PC-3 (cell line): ENCODE results near the gene KRTAP4-16. TPM values are rescaled to one million over a fixed set of nuclear protein-coding genes. Genes with fewer than 3 reads are reported as not detected.
A peak's percentile ranks its signal among the peaks of the same experiment; 100 is the strongest.
"Not testable (repeated sequence)": the region's sequence is repeated elsewhere in the genome, so short reads cannot be mapped to it uniquely, and the experiment has no call there.

Experiments used
- ATAC-seq: fragments of 200-7000 bp; cut with Tn5 transposase; 2 replicates; pipeline ENCODE4 v1.9.1; 2020; ENCODE audit warnings: mild to moderate bottlenecking, moderate library complexity
- BruUV-seq: library from RNA; stranded (reverse); fragments of 400-500 nt; replicated peaks from 2 replicates; lab custom pipeline; 2021; lab: Mats Ljungman, UMichigan
- CTCF ChIA-PET: fragments of 300-600 bp; sonication (Branson Sonifier 250); formaldehyde crosslinking; loops from one replicate; lab custom pipeline; 2022; ENCODE audit warnings: antibody characterized with exemption; lab: Charles Lee
- POLR2A ChIA-PET: fragments of 300-600 bp; sonication (Branson Sonifier 250); formaldehyde crosslinking; loops from one replicate; lab custom pipeline; 2022; ENCODE audit warnings: antibody characterized with exemption; ENCODE audit not compliant: unreplicated experiment; lab: Charles Lee
- DNase-seq: peaks from one replicate; pipeline ENCODE4 v3.0.0-alpha.2; 2015
- H2AFZ ChIP-seq: fragments of 300-600 bp; sonication (generic); 2 replicates; pipeline ENCODE4 v1.6.0; 2016; ENCODE audit warnings: antibody characterized with exemption, low read length
- H3F3A ChIP-seq: fragments of 300-600 bp; sonication (generic); one replicate; pipeline ENCODE4 v1.6.0; 2017; ENCODE audit warnings: antibody characterized with exemption, low read length, control low read depth, mild to moderate bottlenecking; ENCODE audit not compliant: unreplicated experiment
- H3K27ac ChIP-seq: fragments of 300-600 bp; sonication (generic); 2 replicates; pipeline ENCODE4 v1.5.1; 2016; ENCODE audit warnings: mild to moderate bottlenecking, low read length
- H3K27me3 ChIP-seq: fragments of 300-600 bp; sonication (generic); 2 replicates; pipeline ENCODE4 v1.6.1; 2016; ENCODE audit warnings: low read length, mixed read lengths
- H3K36me3 ChIP-seq: fragments of 300-600 bp; sonication (generic); 2 replicates; pipeline ENCODE4 v1.6.1; 2016; ENCODE audit warnings: low read depth, mixed run types, low read length, mixed read lengths
- H3K4me1 ChIP-seq: fragments of 300-600 bp; sonication (generic); 2 replicates; pipeline ENCODE4 v1.5.1; 2016; ENCODE audit warnings: low read length; ENCODE audit not compliant: insufficient read depth
- H3K4me2 ChIP-seq: fragments of 300-600 bp; sonication (generic); 2 replicates; pipeline ENCODE4 v1.6.0; 2016; ENCODE audit warnings: low read length
- H3K4me3 ChIP-seq: fragments of 300-600 bp; sonication (generic); 2 replicates; pipeline ENCODE4 v1.5.1; 2016; ENCODE audit warnings: mild to moderate bottlenecking, low read length, mixed read lengths
- H3K79me2 ChIP-seq: fragments of 300-600 bp; sonication (generic); 2 replicates; pipeline ENCODE4 v1.6.1; 2017; ENCODE audit warnings: low read length, mixed read lengths
- H3K9ac ChIP-seq: fragments of 300-600 bp; sonication (generic); 2 replicates; pipeline ENCODE4 v1.6.0; 2016; ENCODE audit warnings: mild to moderate bottlenecking, low read length
- H3K9me2 ChIP-seq: fragments of 300-600 bp; sonication (generic); replicated peaks from 2 replicates; pipeline ENCODE4 v1.6.1; 2016; ENCODE audit warnings: mixed run types, low read length, mixed read lengths
- H3K9me3 ChIP-seq: fragments of 300-600 bp; sonication (generic); 2 replicates; pipeline ENCODE4 v1.6.1; 2016; ENCODE audit warnings: low read length, mixed read lengths
- H4K20me1 ChIP-seq: fragments of 300-600 bp; sonication (generic); 2 replicates; pipeline ENCODE4 v1.6.1; 2016; ENCODE audit warnings: low read length, mixed read lengths
- CTCF ChIP-seq: fragments of 300-600 bp; sonication (generic); conservative IDR thresholded peaks from 2 replicates; pipeline ENCODE4 v1.5.1; 2017; ENCODE audit warnings: antibody characterized with exemption, low read depth, mild to moderate bottlenecking, low read length
- EZH2 ChIP-seq: fragments of 300-600 bp; sonication (generic); IDR thresholded peaks from one replicate; pipeline ENCODE4 v1.6.1; 2017; ENCODE audit warnings: antibody characterized with exemption, mild to moderate bottlenecking, low read length; ENCODE audit not compliant: unreplicated experiment
- EZH2phosphoT487 ChIP-seq: fragments of 300-600 bp; sonication (generic); IDR thresholded peaks from 2 replicates; pipeline ENCODE4 v1.6.1; 2018; ENCODE audit warnings: mild to moderate bottlenecking, antibody characterized with exemption, low read length, borderline replicate concordance
- intact Hi-C: fragments of 100-400 bp; cut with micrococcal nuclease; formaldehyde crosslinking; loops from 2 replicates; pipeline ENCODE4 v1.9.0; 2023
- total RNA-seq: library from RNA; depleted of rRNA; stranded (reverse); fragments of >200 nt; gene quantifications from 2 replicates; pipeline ENCODE4 v1.2.3, GENCODE V29; 2014

Gene KRTAP4-16
- total RNA-seq, 1 experiment from 2014 or later = not detected

DNA sequence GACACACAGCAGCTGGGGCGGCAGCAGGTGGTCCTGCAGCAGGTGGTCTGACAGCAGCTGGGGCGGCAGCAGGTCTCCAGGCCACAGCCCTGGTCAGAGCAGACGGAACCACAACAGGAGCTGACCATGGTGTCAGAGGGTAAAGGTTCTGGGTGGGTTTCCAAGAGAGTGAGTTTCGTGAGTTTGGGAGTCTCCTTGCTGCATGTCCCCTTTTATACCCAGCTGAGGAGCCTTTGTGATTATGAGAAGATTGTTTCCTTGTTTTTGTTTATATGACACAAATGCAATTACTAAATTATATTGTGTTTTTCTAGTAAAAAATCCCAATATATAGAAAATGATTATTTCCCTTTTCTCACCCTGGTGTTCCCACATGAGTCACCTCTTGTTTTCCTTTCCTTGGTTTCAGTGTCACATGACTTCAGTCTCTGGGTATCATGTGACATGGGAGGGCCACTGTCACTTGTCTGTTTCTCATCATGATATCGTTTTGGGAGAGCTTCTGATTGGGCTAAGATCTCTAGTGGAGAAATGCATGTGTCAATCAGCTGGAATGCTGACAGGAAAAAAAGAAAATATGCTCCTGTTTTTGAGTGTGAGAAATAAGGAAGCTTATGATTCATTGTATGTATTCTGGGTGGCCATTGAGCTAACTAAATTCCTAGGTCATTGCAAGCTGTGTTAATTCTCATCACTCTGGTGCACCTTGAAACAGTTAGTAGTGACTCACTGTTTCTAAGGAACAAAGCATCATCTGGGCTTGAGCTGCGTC, 38.5 kb upstream of the KRTAP4-16 start, which contains the start of gene KRTAP4-6:
Gene KRTAP4-6 (minus strand): TSS at position 185 of the 772 bp plus-strand sequence. CDS start 57 bp downstream, at position 128.
- POLR2A ChIA-PET = interaction anchor here (0.5 kb wide), 2 partner anchors 223 to 834 kb away, joined by 3 to 6 read pairs; no protein-coding TSS in a partner anchor
- intact Hi-C loops = loop anchor here (1.0 kb wide), 1 partner anchor 8 kb away; no protein-coding TSS in a partner anchor

GRCh38 chr17:41139865-41140264, 37.9 kb upstream of the KRTAP4-16 start:
- H3K79me2 ChIP-seq, H3K9me2 ChIP-seq, CTCF ChIA-PET, H3K36me3 ChIP-seq, H3K9me3 ChIP-seq, H3F3A ChIP-seq, H3K9ac ChIP-seq, DNase-seq, H3K4me3 ChIP-seq, BruUV-seq, H3K4me2 ChIP-seq, H3K27me3 ChIP-seq, H4K20me1 ChIP-seq, POLR2A ChIA-PET, H2AFZ ChIP-seq, ATAC-seq: not testable (repeated sequence)
- intact Hi-C loops = loop anchor here (1.0 kb wide), 1 partner anchor 8 kb away; no protein-coding TSS in a partner anchor
- Histone ChIP-seq H3K4me1 (peaks cover 14% of the 10 kb centered on the region; the same call in 1 of the 2 replicates), H3K27ac (peak overlapping the region; percentile 64)

More for the DNA sequence above, 38.5 kb upstream of the KRTAP4-16 start, which contains the start of gene KRTAP4-6:
- Histone ChIP-seq H3K27ac (peak within 1 kb of the TSS; percentile 64), H3F3A (no peaks in the 10 kb centered on the region), H3K27me3 (no peaks in the 10 kb centered on the region), H2AFZ (no peak within 1 kb of the TSS), H3K9ac (0 out of 2 replicates have a peak within 1 kb of the TSS, but pooled peaks have one; percentile 8), H3K4me2 (no peak within 1 kb of the TSS), H3K9me3 (peaks cover 6% of the 10 kb centered on the region; the same call in 1 of the 2 replicates), H3K79me2 (no peaks in the 10 kb centered on the region), H3K4me1 (peaks cover 14% of the 10 kb centered on the region; the same call in 1 of the 2 replicates), H4K20me1 (no peaks in the 10 kb centered on the region), H3K4me3 (no peak within 1 kb of the TSS), H3K36me3 (peaks cover 3% of the 10 kb centered on the region; the same call in 1 of the 2 replicates), H3K9me2 (no peaks in the 10 kb centered on the region)
- no TSS peak for BruUV-seq
- CTCF ChIA-PET = interaction anchor here (0.7 kb wide), 1 partner anchor 218 kb away, joined by 4 read pairs; no protein-coding TSS in a partner anchor
- TF ChIP-seq EZH2 = no peak
- no peak for TF ChIP-seq EZH2phosphoT487
- peak; percentile 86 for DNase-seq
- peak; percentile 76 for ATAC-seq

GRCh38 chr17:41133880-41134735, 32.1 kb upstream of the KRTAP4-16 start:
- intact Hi-C loops = no loop called here
- Histone ChIP-seq H3K27ac (peak overlapping the region; percentile 25), H4K20me1 (no peaks in the 10 kb centered on the region), H3K79me2 (no peaks in the 10 kb centered on the region), H3K9me3 (no peaks in the 10 kb centered on the region), H3K4me3 (no peak overlapping the region), H3K9me2 (no peaks in the 10 kb centered on the region), H3K4me2 (peak overlapping the region; percentile 22; the same call in 1 of the 2 replicates), H3K4me1 (peaks cover 39% of the 10 kb centered on the region), H3K27me3 (no peaks in the 10 kb centered on the region), H3F3A (peaks cover 7% of the 10 kb centered on the region), H2AFZ (peak overlapping the region; percentile 61; the same call in 1 of the 2 replicates), H3K36me3 (no peaks in the 10 kb centered on the region), H3K9ac (no peak overlapping the region)
- ChIA-PET CTCF (no interaction called here), POLR2A (no interaction called here)
- BruUV-seq = no TSS peak
- TF ChIP-seq EZH2 = no peak
- no peak for TF ChIP-seq EZH2phosphoT487
- TF ChIP-seq CTCF = no peak
- no peak for DNase-seq
- ATAC-seq = peak; percentile 13; the same call in 1 of the 2 replicates
